Lower leg skin (tissue), 4 donors: ENCODE results near the gene ART5. TPM values are rescaled to one million over a fixed set of nuclear protein-coding genes. Genes with fewer than 3 reads are reported as not detected.

Source experiments
- DNase-seq, 2 donors: peaks; one replicate each; pipeline ENCODE4 v3.0.0-alpha.2; 2019; ENCODE audit warnings: low spot score in 2 of 2
- H3K4me3 ChIP-seq: fragments of 200-600 bp; sonication (generic); 2 replicates; pipeline ENCODE4 v1.5.1; 2017; ENCODE audit warnings: mild to moderate bottlenecking, low read depth; ENCODE audit not compliant: poor library complexity, severe bottlenecking
- CTCF ChIP-seq, 3 donors: fragments of 450-650 bp; IDR thresholded peaks; one replicate each; pipeline ENCODE4 v1.5.1; 2016; ENCODE audit warnings: antibody characterized with exemption in 3 of 3, mild to moderate bottlenecking in 3 of 3, moderate library complexity in 2 of 3
- POLR2A ChIP-seq, 2 donors: fragments of 450-650 bp; IDR thresholded peaks; one replicate each; pipeline ENCODE4 v1.6.1; 2016 to 2017; ENCODE audit warnings: antibody characterized with exemption in 2 of 2, mild to moderate bottlenecking in 1 of 2, moderate library complexity in 1 of 2
- WGBS, 2 donors: methylation state at CpG; one replicate each; pipeline ENCODE4 v1.1.5; 2018; 5-methylcytosine and 5-hydroxymethylcytosine counted together
- intact Hi-C: fragments of 100-400 bp; cut with DNase I; formaldehyde crosslinking; loops from one replicate; pipeline ENCODE4 v1.15.0; 2023; ENCODE audit warnings: low total_unique reads
- total RNA-seq, 4 donors: library from RNA; depleted of rRNA; stranded (reverse); fragments of >200 nt; gene quantifications; one replicate each; pipeline ENCODE4 v1.1.0, GENCODE V29; 2016

ART5 gene
- total RNA-seq, 4 donors from 2014 or later: 0.25 to 3.2 (median 2.5) TPM

- WGBS, 2 donors: 91 to 92% methylated on average over 5 of the region's 5 CpGs
- H3K4me3 ChIP-seq: no peak overlapping the region
- TF ChIP-seq CTCF (IDR thresholded peaks at IDR 0.05): no peak
- no peak for TF ChIP-seq POLR2A (IDR thresholded peaks at IDR 0.05)
- no peak for DNase-seq
- intact Hi-C loops: no loop called here
These were observed 18.7 kb downstream of the ART5 start for GRCh38 chr11:3623121-3623520.

- no peak for TF ChIP-seq POLR2A (IDR thresholded peaks at IDR 0.05)
- no peak for TF ChIP-seq CTCF (IDR thresholded peaks at IDR 0.05)
- no peak overlapping the region for H3K4me3 ChIP-seq
- no peak for DNase-seq
- 59 to 74% methylated on average over 4 of the region's 4 CpGs for WGBS, 2 donors
- intact Hi-C loops: no loop called here
These were observed 19.3 kb downstream of the ART5 start for GRCh38 chr11:3622521-3622920.

- WGBS, 2 donors: 83 to 85% methylated on average over 8 of the region's 8 CpGs
- DNase-seq: no peak
These were observed 23.8 kb downstream of the ART5 start for GRCh38 chr11:3617990-3618389.

GRCh38 chr11:3616721-3617460, 24.9 kb downstream of the ART5 start:
- 84% methylated on average over 24 to 25 of the region's 25 CpGs for WGBS, 2 donors
- TF ChIP-seq POLR2A (IDR thresholded peaks at IDR 0.05) (no peak), CTCF (IDR thresholded peaks at IDR 0.05) (no peak)
- H3K4me3 ChIP-seq: no peak overlapping the region
- no peak for DNase-seq
- intact Hi-C loops: no loop called here

More at GRCh38 chr11:3617990-3618389, 23.8 kb downstream of the ART5 start:
- intact Hi-C loops: no loop called here
- no peak for TF ChIP-seq CTCF (IDR thresholded peaks at IDR 0.05)
- no peak for TF ChIP-seq POLR2A (IDR thresholded peaks at IDR 0.05)
- H3K4me3 ChIP-seq: no peak overlapping the region

- no peak for TF ChIP-seq CTCF (IDR thresholded peaks at IDR 0.05)
- no peak overlapping the region for H3K4me3 ChIP-seq
- no peak for DNase-seq
- intact Hi-C loops: no loop called here
- WGBS, 2 donors: 75 to 77% methylated on average over 6 of the region's 6 CpGs
These were observed 25.8 kb downstream of the ART5 start for GRCh38 chr11:3615998-3616397.

- peak in 1 of 2 donors; percentile 79 for DNase-seq
- 30 to 35% methylated on average over 5 of the region's 5 CpGs for WGBS, 2 donors
- intact Hi-C loops: no loop called here
- no peak overlapping the region for H3K4me3 ChIP-seq
- TF ChIP-seq CTCF (IDR thresholded peaks at IDR 0.05) (no peak), POLR2A (IDR thresholded peaks at IDR 0.05) (no peak)
These were observed 27.0 kb downstream of the ART5 start for GRCh38 chr11:3614742-3615171.
